ENCODE results near the gene TARP.
"Not testable (repeated sequence)": the region's sequence is repeated elsewhere in the genome, so short reads cannot be mapped to it uniquely, and the experiment has no call there.

The TARP gene

DNA sequence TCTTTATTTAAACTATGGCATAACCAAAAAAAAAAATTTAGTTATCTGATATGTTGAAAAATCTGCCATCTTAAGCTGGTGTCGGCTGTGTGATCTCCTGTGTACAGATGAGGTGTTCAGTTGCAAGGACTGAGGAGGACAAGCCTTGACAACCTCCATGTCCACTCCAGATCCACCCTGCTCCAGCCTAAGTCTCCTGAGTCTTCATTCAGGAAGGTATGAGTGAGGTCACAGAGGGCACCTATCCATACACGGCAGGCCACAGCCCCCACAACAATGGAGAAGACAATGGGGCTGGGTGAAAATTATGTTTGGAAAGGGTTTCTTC is 16.1 kb downstream of the TARP start:
- WGBS, 2 donors = 71 to 73% methylated on average over 2 of the region's 2 CpGs
- Histone ChIP-seq H3K4me3 (no peak overlapping the region), H3K27ac (no peak overlapping the region), H3K27me3 (no peaks in the 10 kb centered on the region), H3K36me3 (no peaks in the 10 kb centered on the region), H3K9me3 (no peaks in the 10 kb centered on the region), H3K4me1 (no peaks in the 10 kb centered on the region)
- TF ChIP-seq CTCF (IDR thresholded peaks at IDR 0.05) (no peak), POLR2A (IDR thresholded peaks at IDR 0.05) (no peak), EP300 (IDR thresholded peaks at IDR 0.05) (no peak)
- no peak for DNase-seq (ENCODE audit: low spot score in 2 of 2)

DNA sequence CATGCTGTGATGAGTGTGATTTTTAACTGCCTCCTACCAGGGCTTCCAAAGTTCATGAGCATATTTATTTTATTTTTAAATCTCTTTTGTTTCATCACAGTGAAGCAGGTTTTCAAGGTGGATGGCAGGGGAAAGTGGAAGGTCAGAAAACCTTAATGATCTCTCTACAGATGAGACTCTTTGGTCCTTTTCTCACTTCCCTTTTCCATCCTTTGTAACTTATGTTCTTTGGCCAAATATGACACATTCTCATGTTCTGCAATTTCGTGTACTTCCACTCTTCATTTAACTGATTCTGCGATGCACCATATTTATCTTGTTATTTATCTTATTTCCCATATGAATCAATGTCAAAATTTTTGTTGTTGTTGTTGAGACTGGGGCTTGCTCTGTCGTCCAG is 23.6 kb downstream of the TARP start:
- not testable (repeated sequence) for H3K4me3 ChIP-seq; H3K4me1 ChIP-seq; DNase-seq (ENCODE audit: low spot score in 2 of 2); H3K36me3 ChIP-seq; H3K27ac ChIP-seq; H3K9me3 ChIP-seq; H3K27me3 ChIP-seq
- WGBS, 2 donors = 65 to 67% methylated on average over 3 of the region's 3 CpGs

DNA sequence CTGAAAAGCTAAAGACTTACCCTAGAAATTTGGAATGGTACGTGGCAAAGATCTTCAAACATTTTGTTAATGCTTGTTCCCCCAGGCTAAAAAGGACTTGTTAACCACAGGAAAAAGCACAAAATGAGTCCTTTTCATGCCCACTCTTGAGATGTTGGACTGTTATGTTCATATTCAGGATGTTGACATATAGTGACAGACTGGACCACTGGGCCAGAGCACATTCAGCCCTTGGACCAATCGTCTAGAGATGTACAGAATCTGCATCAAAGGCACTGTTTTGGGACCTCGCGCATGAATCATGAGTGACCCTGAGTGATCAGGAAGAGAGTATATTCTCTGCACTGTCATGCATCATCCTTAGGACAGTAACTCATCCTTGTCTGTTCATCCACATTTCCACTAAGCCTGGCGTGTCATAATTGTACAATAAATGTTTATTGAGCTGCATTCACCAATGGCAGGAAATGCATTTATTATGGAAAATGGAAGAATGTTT is 25.3 kb downstream of the TARP start:
- Histone ChIP-seq H3K27ac (no peak overlapping the region), H3K36me3 (no peaks in the 10 kb centered on the region), H3K27me3 (no peaks in the 10 kb centered on the region), H3K4me3 (no peak overlapping the region), H3K9me3 (no peaks in the 10 kb centered on the region), H3K4me1 (no peaks in the 10 kb centered on the region)
- no peak for DNase-seq (ENCODE audit: low spot score in 2 of 2)
- 91% methylated on average over 5 of the region's 5 CpGs for WGBS, 2 donors
- TF ChIP-seq CTCF (IDR thresholded peaks at IDR 0.05) (no peak), EP300 (IDR thresholded peaks at IDR 0.05) (no peak), POLR2A (IDR thresholded peaks at IDR 0.05) (no peak)

GRCh38 chr7:38245409-38245977 is 27.9 kb downstream of the TARP start:
- no peak overlapping the region for H3K27ac ChIP-seq
- H3K36me3 ChIP-seq = no peaks in the 10 kb centered on the region
- no peaks in the 10 kb centered on the region for H3K4me1 ChIP-seq
- no peak for DNase-seq (ENCODE audit: low spot score in 2 of 2)
- H3K4me3 ChIP-seq = no peak overlapping the region
- no peak for TF ChIP-seq EP300 (IDR thresholded peaks at IDR 0.05)
- TF ChIP-seq POLR2A (IDR thresholded peaks at IDR 0.05) = no peak
- TF ChIP-seq CTCF (IDR thresholded peaks at IDR 0.05) = no peak
- WGBS, 2 donors = 75 to 85% methylated on average over 3 of the region's 3 CpGs
- H3K27me3 ChIP-seq = no peaks in the 10 kb centered on the region
- no peaks in the 10 kb centered on the region for H3K9me3 ChIP-seq

- no peaks in the 10 kb centered on the region for H3K27me3 ChIP-seq
- WGBS, 2 donors = 78 to 84% methylated on average over 14 of the region's 14 CpGs
- no peaks in the 10 kb centered on the region for H3K36me3 ChIP-seq
- H3K4me1 ChIP-seq = no peaks in the 10 kb centered on the region
- no peak overlapping the region for H3K4me3 ChIP-seq
- no peak for DNase-seq (ENCODE audit: low spot score in 2 of 2)
- no peak overlapping the region for H3K27ac ChIP-seq
- TF ChIP-seq CTCF (IDR thresholded peaks at IDR 0.05) = no peak
- no peak for TF ChIP-seq POLR2A (IDR thresholded peaks at IDR 0.05)
- no peak for TF ChIP-seq EP300 (IDR thresholded peaks at IDR 0.05)
- H3K9me3 ChIP-seq = no peaks in the 10 kb centered on the region
These were observed 28.9 kb downstream of the TARP start for GRCh38 chr7:38244516-38244915.

GRCh38 chr7:38243345-38243744 is 30.1 kb downstream of the TARP start:
- DNase-seq (ENCODE audit: low spot score in 2 of 2); H3K4me3 ChIP-seq; H3K36me3 ChIP-seq; H3K4me1 ChIP-seq; H3K27ac ChIP-seq; H3K9me3 ChIP-seq; H3K27me3 ChIP-seq: not testable (repeated sequence)
- WGBS, 2 donors = 43 to 47% methylated on average over 5 of the region's 5 CpGs

All from tibial nerve (tissue), 4 donors.